K562 (cell line): ENCODE data around the gene TEX52. TPM values are rescaled to one million over a fixed set of nuclear protein-coding genes. Genes with fewer than 3 reads are reported as not detected.

ENCODE experiments used
- ATAC-seq: fragments of 200-7000 bp; cut with Tn5 transposase; 3 replicates; pipeline ENCODE4 v1.9.1; 2020; ENCODE audit warnings: moderate library complexity
- BruUV-seq: library from RNA; stranded (reverse); fragments of 400-500 nt; replicated peaks from 2 replicates; lab custom pipeline; 2021; lab: Mats Ljungman, UMichigan
- CTCF ChIA-PET: fragments of 300-600 bp; formaldehyde crosslinking; extraction: SDS; loops from one replicate; lab custom pipeline; 2021; ENCODE audit warnings: low intra/inter-chr PET ratio; lab: Yijun Ruan, JAX
- POLR2A ChIA-PET: fragments of 300-600, 350-650 bp; sonication (Branson Sonifier 250); formaldehyde crosslinking; extraction: SDS; loops from one replicate; lab custom pipeline; 2021; ENCODE audit warnings: antibody characterized with exemption, inconsistent platforms; lab: Yijun Ruan, JAX
- DNase-seq, 4 experiments: peaks; one replicate each; pipeline versions ENCODE4 v3.0.0 to v3.0.0-alpha.2; 2011 to 2018; ENCODE audit warnings: low spot score in 3 of 4, mixed read lengths in 3 of 4; ENCODE audit errors: extremely low read depth in 1 of 4
- FAIRE-seq: peaks from 2 replicates; lab custom pipeline; 2011; peaks lifted over from hg19 to GRCh38; lab: Jason Lieb, UNC
- H2AFZ ChIP-seq: 2 replicates; pipeline ENCODE4 v1.6.0; 2011; ENCODE audit warnings: low read depth, low read length, control low read depth, inconsistent platforms
- H3K27ac ChIP-seq: fragments of 200-600 bp; 3 replicates; pipeline ENCODE4 v1.8.0; 2011; ENCODE audit warnings: low read depth, mild to moderate bottlenecking, control low read depth, inconsistent platforms, low read length, moderate library complexity, mixed read lengths; ENCODE audit errors: extremely low read depth
- H3K27me3 ChIP-seq, 2 experiments: fragments of 300-600 bp in 1 of 2; 2 replicates in 1 of 2; 3 replicates in 1 of 2; pipeline versions ENCODE4 v1.6.0 to v1.8.0; 2011; ENCODE audit warnings: inconsistent platforms in 2 of 2, low read length in 2 of 2, mild to moderate bottlenecking in 1 of 2, mixed read lengths in 1 of 2, moderate library complexity in 1 of 2; ENCODE audit not compliant: control insufficient read depth in 2 of 2, insufficient read depth in 2 of 2
- H3K36me3 ChIP-seq: fragments of 300-600 bp; 3 replicates; pipeline ENCODE4 v1.8.0; 2011; ENCODE audit warnings: mild to moderate bottlenecking, low read length, inconsistent platforms; ENCODE audit not compliant: control insufficient read depth, insufficient read depth
- H3K4me1 ChIP-seq, 2 experiments: fragments of 200-600 bp in 1 of 2; replicated peaks in 1 of 2; 2 replicates in 1 of 2; 3 replicates in 1 of 2; pipeline versions ENCODE4 v1.5.1 to v1.8.0; 2011; ENCODE audit warnings: inconsistent platforms in 2 of 2, low read length in 2 of 2, mild to moderate bottlenecking in 1 of 2, mixed read lengths in 1 of 2, moderate library complexity in 1 of 2; ENCODE audit not compliant: control insufficient read depth in 2 of 2, insufficient read depth in 2 of 2
- H3K4me2 ChIP-seq: 2 replicates; pipeline ENCODE4 v1.6.1; 2011; ENCODE audit warnings: low read length, control low read depth, inconsistent platforms, mixed read lengths; ENCODE audit not compliant: insufficient read depth
- H3K4me3 ChIP-seq: fragments of 200-600 bp; sonication (generic), shearing (Covaris generic); 2 replicates; pipeline ENCODE4 v1.5.1; 2016; ENCODE audit warnings: control low read depth, inconsistent platforms
- H3K79me2 ChIP-seq: fragments of 200-600 bp; 3 replicates; pipeline ENCODE4 v1.8.0; 2011; ENCODE audit warnings: low read length, inconsistent platforms; ENCODE audit not compliant: control insufficient read depth, insufficient read depth
- H3K9ac ChIP-seq, 2 experiments: 2 replicates each; pipeline versions ENCODE4 v1.6.0 to v1.6.1; 2011; ENCODE audit warnings: low read depth in 2 of 2, low read length in 2 of 2, control low read depth in 1 of 2, inconsistent platforms in 1 of 2, mild to moderate bottlenecking in 1 of 2, mixed read lengths in 1 of 2; ENCODE audit not compliant: insufficient read depth in 1 of 2
- H3K9me1 ChIP-seq: one replicate; pipeline ENCODE4 v1.6.0; 2011; ENCODE audit warnings: inconsistent platforms, mild to moderate bottlenecking, low read length, moderate library complexity; ENCODE audit not compliant: control insufficient read depth, insufficient read depth
- H3K9me3 ChIP-seq: replicated peaks from 2 replicates; pipeline ENCODE4 v1.5.1; 2011; ENCODE audit warnings: low read depth, low read length, inconsistent platforms; ENCODE audit not compliant: control insufficient read depth, insufficient read depth
- H4K20me1 ChIP-seq: replicated peaks from 2 replicates; pipeline ENCODE4 v1.6.1; 2011; ENCODE audit warnings: low read length, inconsistent platforms, mixed read lengths; ENCODE audit not compliant: control insufficient read depth, insufficient read depth
- KLF16 ChIP-seq: IDR thresholded peaks from 2 replicates; pipeline ENCODE4 v1.6.1; 2016; ENCODE audit warnings: antibody characterized with exemption
- MYBL2 ChIP-seq, 2 experiments: fragments of 450-650 bp in 1 of 2; sonication (generic) in 1 of 2; formaldehyde crosslinking in 1 of 2; IDR thresholded peaks; 2 replicates each; pipeline versions ENCODE4 v1.6.1 to v1.8.1; 2017 to 2022; ENCODE audit warnings: borderline replicate concordance in 1 of 2, inconsistent platforms in 1 of 2, low read depth in 1 of 2, mild to moderate bottlenecking in 1 of 2, missing genetic modification reagents in 1 of 2, moderate library complexity in 1 of 2
- STAT5A ChIP-seq: IDR thresholded peaks from 2 replicates; pipeline ENCODE4 v1.6.1; 2012; ENCODE audit warnings: low read length, inconsistent platforms, borderline replicate concordance
- TBL1XR1 ChIP-seq, 2 experiments: IDR thresholded peaks; 2 replicates each; pipeline ENCODE4 v1.6.1; 2012; ENCODE audit warnings: improper control_type of control experiment in 2 of 2, low read length in 2 of 2, mild to moderate bottlenecking in 1 of 2
- ZC3H11A ChIP-seq: IDR thresholded peaks from 2 replicates; pipeline ENCODE4 v1.6.1; 2012; ENCODE audit warnings: low read depth, low read length, improper control_type of control experiment
- ZNF436 ChIP-seq: fragments of 250-450, 450-650 bp; sonication (Bioruptor Pico); formaldehyde crosslinking; IDR thresholded peaks from 2 replicates; pipeline ENCODE4 v1.7.0; 2020; ENCODE audit warnings: mild to moderate bottlenecking
- ZNF785 ChIP-seq: fragments of 250-450 bp; sonication (Bioruptor Pico); IDR thresholded peaks from 2 replicates; pipeline ENCODE4 v1.4.0; 2020; ENCODE audit warnings: mild to moderate bottlenecking
- WGBS: fragments of 100-300 bp; shearing (Covaris generic); methylation state at CpG from one replicate; pipeline ENCODE4 v1.1.6; 2016; ENCODE audit warnings: low coverage, mixed read lengths; ENCODE audit not compliant: insufficient coverage; ENCODE audit errors: missing lambda C conversion rate; 5-methylcytosine and 5-hydroxymethylcytosine counted together
- in situ Hi-C: fragments of 300-500 bp; cut with MboI; formaldehyde crosslinking; loops from 4 replicates; pipeline ENCODE4 v1.15.0; 2018; ENCODE audit warnings: inconsistent platforms, mixed read lengths
- intact Hi-C: fragments of 100-400 bp; cut with micrococcal nuclease; formaldehyde crosslinking; loops from 2 replicates; pipeline ENCODE4 v1.14.2; 2022
- polyA plus RNA-seq, 8 experiments: library from polyadenylated mRNA; depleted of rRNA in 4 of 8; stranded (reverse) in 5 of 8; unstranded in 3 of 8; fragments of >200 nt; fragmentation: Nextera tagmentation in 2 of 8; fragmentation: Illumina TruSeq in 1 of 8; extraction: Ambion mirVana in 2 of 8; extraction: Trizol in 1 of 8; gene quantifications; 2 replicates each; pipeline versions ENCODE4 v1.2.1 to v1.2.3, GENCODE V29; 2011 to 2014; ENCODE audit warnings: inconsistent platforms in 1 of 8, missing spikeins in 1 of 8
- total RNA-seq, 7 experiments: library from RNA; depleted of rRNA in 6 of 7; stranded (reverse); fragments of >200 nt in 6 of 7; fragmentation: Illumina TruSeq in 2 of 7; extraction: Trizol in 2 of 7; gene quantifications; 2 replicates each; pipeline versions ENCODE4 v1.2.1 to v1.2.3, GENCODE V29; 2011 to 2021; ENCODE audit warnings: low replicate concordance in 1 of 7
- TF ChIP-seq, protein P1 (sequence below): fragments of 250-450 bp; sonication (Bioruptor Pico); IDR thresholded peaks from 2 replicates; pipeline ENCODE4 v1.5.0; 2021
- TF ChIP-seq, protein P2 (sequence below): fragments of 250-450 bp; sonication (Bioruptor Pico); IDR thresholded peaks from 2 replicates; pipeline ENCODE4 v1.5.0; 2021; ENCODE audit warnings: mild to moderate bottlenecking, moderate library complexity
- TF ChIP-seq, protein P3 (sequence below), 2 experiments: fragments of 450-650 bp; IDR thresholded peaks; 2 replicates each; pipeline ENCODE4 v1.6.1; 2018; ENCODE audit warnings: mild to moderate bottlenecking in 2 of 2, low read depth in 1 of 2; ENCODE audit not compliant: partially characterized antibody in 2 of 2

Gene TEX52
- total and polyA plus RNA-seq, 9 of the 15 experiments (the other 6 are each of a cell fraction or from before 2014, with no cell fraction given), result not detected

DNA sequence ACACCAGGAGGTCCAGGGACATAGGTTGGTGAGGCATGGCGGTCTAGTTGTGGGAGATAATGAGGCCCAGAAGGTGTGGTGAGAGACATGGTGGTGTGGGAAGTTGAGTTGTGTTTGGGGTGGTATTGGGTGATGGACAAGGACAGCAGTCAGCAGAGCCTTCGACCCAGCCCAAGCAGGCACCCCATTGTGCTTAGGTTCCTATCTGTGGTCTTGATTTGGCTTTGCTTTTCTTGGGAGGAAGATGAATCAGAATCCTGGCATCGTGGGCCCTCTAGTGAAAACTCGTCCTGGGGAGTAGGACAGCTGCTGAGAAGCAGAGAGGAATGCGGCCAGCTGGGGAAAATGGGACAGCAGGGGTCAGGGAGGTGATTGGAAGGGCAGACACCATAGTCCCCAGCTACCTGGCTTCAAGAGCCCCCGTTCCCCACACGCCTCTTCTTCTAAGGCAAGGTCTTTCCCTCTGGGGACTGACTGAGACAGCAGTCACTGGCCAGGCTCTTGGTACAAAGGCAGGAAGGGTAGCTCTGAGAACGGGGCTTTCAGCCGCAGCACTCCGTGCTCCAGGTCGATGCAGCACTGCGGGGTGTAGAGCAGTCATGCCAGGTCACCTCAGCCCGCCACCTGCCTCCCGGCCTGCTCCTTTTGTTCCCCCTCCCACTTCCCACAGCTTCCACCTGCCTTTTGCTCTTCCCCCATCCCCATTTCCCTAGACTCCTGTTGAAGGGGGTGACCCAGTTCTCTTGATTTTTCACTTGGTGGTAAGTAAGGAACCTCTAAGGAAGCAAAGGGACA lies 29.9 kb downstream of the TEX52 start:
- BruUV-seq, result no TSS peak
- POLR2A ChIA-PET, result no interaction called here
- H3K36me3 ChIP-seq, result peaks cover 54% of the 10 kb centered on the region; the same call in 1 of the 3 replicates

More for the DNA sequence above, 29.9 kb downstream of the TEX52 start:
- ATAC-seq, result no peak
- Histone ChIP-seq H4K20me1 (no peaks in the 10 kb centered on the region), H2AFZ (no peak overlapping the region), H3K9ac (no peak overlapping the region; a peak in 1 of 4 replicates), H3K27ac (no peak overlapping the region), H3K27me3 (no peaks in the 10 kb centered on the region), H3K4me2 (no peak overlapping the region), H3K4me1 (no peaks in the 10 kb centered on the region), H3K79me2 (no peaks in the 10 kb centered on the region), H3K4me3 (no peak overlapping the region), H3K9me1 (no peaks in the 10 kb centered on the region), H3K9me3 (no peaks in the 10 kb centered on the region)
- CTCF ChIA-PET, result no interaction called here
- 79% methylated on average over 9 of the region's 14 CpGs for WGBS
- intact Hi-C loops, result no loop called here
- no peak for FAIRE-seq
- TF ChIP-seq, protein P1, sequence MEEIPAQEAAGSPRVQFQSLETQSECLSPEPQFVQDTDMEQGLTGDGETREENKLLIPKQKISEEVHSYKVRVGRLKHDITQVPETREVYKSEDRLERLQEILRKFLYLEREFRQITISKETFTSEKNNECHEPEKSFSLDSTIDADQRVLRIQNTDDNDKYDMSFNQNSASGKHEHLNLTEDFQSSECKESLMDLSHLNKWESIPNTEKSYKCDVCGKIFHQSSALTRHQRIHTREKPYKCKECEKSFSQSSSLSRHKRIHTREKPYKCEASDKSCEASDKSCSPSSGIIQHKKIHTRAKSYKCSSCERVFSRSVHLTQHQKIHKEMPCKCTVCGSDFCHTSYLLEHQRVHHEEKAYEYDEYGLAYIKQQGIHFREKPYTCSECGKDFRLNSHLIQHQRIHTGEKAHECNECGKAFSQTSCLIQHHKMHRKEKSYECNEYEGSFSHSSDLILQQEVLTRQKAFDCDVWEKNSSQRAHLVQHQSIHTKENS (CRISPR knock-in tag), result no peak
- TF ChIP-seq STAT5A (no peak), TBL1XR1 (IDR thresholded peaks at IDR 0.05; ENCODE audit: low read length in 2 of 2) (no peak), ZNF785 (CRISPR knock-in tag) (no peak), KLF16 (no peak), ZNF436 (CRISPR knock-in tag) (no peak), ZC3H11A (no peak), MYBL2 (IDR thresholded peaks at IDR 0.05; ENCODE audit: low read depth) (no peak), MYBL2 (CRISPR knock-in tag; IDR thresholded peaks at IDR 0.05; ENCODE audit: borderline replicate concordance) (no peak)
- TF ChIP-seq, protein P2, sequence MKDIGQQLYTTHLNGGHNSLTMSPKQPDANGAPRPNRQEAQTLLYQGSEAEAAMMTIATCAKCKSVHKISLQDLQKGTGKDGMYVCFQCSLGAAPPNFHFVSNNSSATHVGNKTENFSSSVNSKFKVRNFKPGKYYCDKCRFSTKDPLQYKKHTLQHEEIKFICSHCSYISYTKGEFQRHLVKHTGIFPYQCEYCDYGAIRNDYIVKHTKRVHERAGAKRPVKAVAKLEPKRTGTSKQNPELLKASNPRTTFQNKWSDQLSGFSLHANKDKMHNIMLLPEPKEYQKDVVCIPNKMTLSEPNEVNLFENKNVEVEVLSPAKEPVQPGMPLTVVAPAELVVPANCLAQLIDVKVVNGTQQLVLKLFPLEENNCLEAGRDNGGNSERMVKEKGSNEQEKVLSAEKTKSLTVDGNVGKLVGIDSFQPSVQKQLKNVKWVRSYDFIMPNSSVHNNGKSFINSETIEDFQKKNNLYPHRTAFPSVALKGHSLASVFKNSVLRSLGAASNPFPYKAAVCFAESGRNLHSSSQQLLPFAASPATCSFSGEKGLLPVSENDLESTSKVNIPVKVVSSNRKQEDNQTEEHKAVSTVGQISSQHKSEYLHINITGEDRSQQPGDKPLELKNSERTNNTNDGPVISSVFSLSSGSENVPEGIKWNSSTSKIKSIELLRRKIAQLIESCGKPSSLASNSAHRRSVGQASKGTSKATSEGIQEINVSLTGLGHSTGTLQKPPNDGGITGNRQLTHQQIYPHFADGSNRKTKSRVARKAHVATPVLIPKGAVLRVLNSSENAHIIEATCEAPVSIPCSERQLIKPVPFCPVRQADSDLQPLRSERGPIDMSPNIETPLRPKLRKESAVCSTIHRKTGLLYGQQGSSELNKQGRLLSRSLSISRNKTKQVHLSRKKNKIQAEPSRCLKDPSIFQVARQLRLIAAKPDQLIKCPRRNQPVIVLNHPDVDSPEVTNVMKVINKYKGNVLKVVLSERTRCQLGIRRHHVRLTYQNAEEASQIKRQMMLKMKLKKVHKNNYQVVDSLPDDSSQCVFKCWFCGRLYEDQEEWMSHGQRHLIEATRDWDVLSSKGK (CRISPR knock-in tag), result no peak
- TF ChIP-seq, protein P3, sequence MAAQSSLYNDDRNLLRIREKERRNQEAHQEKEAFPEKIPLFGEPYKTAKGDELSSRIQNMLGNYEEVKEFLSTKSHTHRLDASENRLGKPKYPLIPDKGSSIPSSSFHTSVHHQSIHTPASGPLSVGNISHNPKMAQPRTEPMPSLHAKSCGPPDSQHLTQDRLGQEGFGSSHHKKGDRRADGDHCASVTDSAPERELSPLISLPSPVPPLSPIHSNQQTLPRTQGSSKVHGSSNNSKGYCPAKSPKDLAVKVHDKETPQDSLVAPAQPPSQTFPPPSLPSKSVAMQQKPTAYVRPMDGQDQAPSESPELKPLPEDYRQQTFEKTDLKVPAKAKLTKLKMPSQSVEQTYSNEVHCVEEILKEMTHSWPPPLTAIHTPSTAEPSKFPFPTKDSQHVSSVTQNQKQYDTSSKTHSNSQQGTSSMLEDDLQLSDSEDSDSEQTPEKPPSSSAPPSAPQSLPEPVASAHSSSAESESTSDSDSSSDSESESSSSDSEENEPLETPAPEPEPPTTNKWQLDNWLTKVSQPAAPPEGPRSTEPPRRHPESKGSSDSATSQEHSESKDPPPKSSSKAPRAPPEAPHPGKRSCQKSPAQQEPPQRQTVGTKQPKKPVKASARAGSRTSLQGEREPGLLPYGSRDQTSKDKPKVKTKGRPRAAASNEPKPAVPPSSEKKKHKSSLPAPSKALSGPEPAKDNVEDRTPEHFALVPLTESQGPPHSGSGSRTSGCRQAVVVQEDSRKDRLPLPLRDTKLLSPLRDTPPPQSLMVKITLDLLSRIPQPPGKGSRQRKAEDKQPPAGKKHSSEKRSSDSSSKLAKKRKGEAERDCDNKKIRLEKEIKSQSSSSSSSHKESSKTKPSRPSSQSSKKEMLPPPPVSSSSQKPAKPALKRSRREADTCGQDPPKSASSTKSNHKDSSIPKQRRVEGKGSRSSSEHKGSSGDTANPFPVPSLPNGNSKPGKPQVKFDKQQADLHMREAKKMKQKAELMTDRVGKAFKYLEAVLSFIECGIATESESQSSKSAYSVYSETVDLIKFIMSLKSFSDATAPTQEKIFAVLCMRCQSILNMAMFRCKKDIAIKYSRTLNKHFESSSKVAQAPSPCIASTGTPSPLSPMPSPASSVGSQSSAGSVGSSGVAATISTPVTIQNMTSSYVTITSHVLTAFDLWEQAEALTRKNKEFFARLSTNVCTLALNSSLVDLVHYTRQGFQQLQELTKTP (IDR thresholded peaks at IDR 0.05; ENCODE audit: low read depth in 1 of 2, partially characterized antibody in 2 of 2), result no peak
- DNase-seq, result no peak
- in situ Hi-C loops, result no loop called here
